Stimulated activated naive B cell treated with anti-CD40 and anti-IgM and Interleukin-4, amounts not matched to agents 10 μg/mL and 1 μg/mL and 100 μg/mL, for 72 hours (primary cell): ENCODE results near the gene TMPRSS11D.

ENCODE experiments used
- ATAC-seq, 2 donors: fragments of 150-1000 bp; cut with Tn5 transposase; replicated peaks; 2 replicates each; pipeline ENCODE4 v1.10.0; 2021; ENCODE audit warnings: moderate library complexity in 1 of 2
- DNase-seq: peaks from one replicate; pipeline ENCODE4 v3.0.0; 2021
- H3K27ac Mint-ChIP-seq: one replicate; pipeline ENCODE4 v1.8.0; 2022; ENCODE audit warnings: mild to moderate bottlenecking, mixed read lengths
- H3K27me3 Mint-ChIP-seq, 2 donors: one replicate each; pipeline ENCODE4 v1.8.0; 2022; ENCODE audit warnings: mixed read lengths in 2 of 2
- H3K36me3 Mint-ChIP-seq, 2 donors: one replicate each; pipeline ENCODE4 v1.8.0; 2022; ENCODE audit warnings: mixed read lengths in 2 of 2, mild to moderate bottlenecking in 1 of 2
- H3K4me1 Mint-ChIP-seq, 2 donors: one replicate each; pipeline ENCODE4 v1.8.0; 2022; ENCODE audit warnings: mixed read lengths in 2 of 2, mild to moderate bottlenecking in 1 of 2
- H3K4me3 Mint-ChIP-seq, 2 donors: one replicate each; pipeline ENCODE4 v1.8.0; 2022; ENCODE audit warnings: mild to moderate bottlenecking in 2 of 2, mixed read lengths in 2 of 2, moderate library complexity in 1 of 2
- H3K9me3 Mint-ChIP-seq, 2 donors: one replicate each; pipeline ENCODE4 v1.8.0; 2022; ENCODE audit warnings: mixed read lengths in 2 of 2, mild to moderate bottlenecking in 1 of 2

The TMPRSS11D gene

GRCh38 chr4:67874986-67875385 is 8.8 kb downstream of the TMPRSS11D start:
- Mint-ChIP-seq H3K4me1 (no peaks in the 10 kb centered on the region), H3K36me3 (no peaks in the 10 kb centered on the region), H3K4me3 (no peak overlapping the region), H3K27me3 (no peaks in the 10 kb centered on the region), H3K27ac (no peak overlapping the region), H3K9me3 (peaks cover 2 to 4% of the 10 kb centered on the region in 2 donors)
- ATAC-seq = no peak
- DNase-seq = no peak

- H3K27me3 Mint-ChIP-seq = no peaks in the 10 kb centered on the region
- DNase-seq (no peak), ATAC-seq (no peak)
- H3K4me1 Mint-ChIP-seq = no peaks in the 10 kb centered on the region
- H3K27ac Mint-ChIP-seq = no peak overlapping the region
- no peaks in the 10 kb centered on the region for H3K36me3 Mint-ChIP-seq
- no peaks in the 10 kb centered on the region for H3K9me3 Mint-ChIP-seq
- H3K4me3 Mint-ChIP-seq = no peak overlapping the region
Measured at GRCh38 chr4:67873116-67873515, 10.7 kb downstream of the TMPRSS11D start.

- H3K27ac Mint-ChIP-seq = no peak overlapping the region
- H3K9me3 Mint-ChIP-seq = no peaks in the 10 kb centered on the region
- H3K27me3 Mint-ChIP-seq = no peaks in the 10 kb centered on the region
- peak; percentile 82 to 87 for ATAC-seq
- no peaks in the 10 kb centered on the region for H3K4me1 Mint-ChIP-seq
- no peaks in the 10 kb centered on the region for H3K36me3 Mint-ChIP-seq
- no peak for DNase-seq
- no peak overlapping the region for H3K4me3 Mint-ChIP-seq
Measured at GRCh38 chr4:67871867-67872266, 11.9 kb downstream of the TMPRSS11D start.

GRCh38 chr4:67869580-67870190 is 14.1 kb downstream of the TMPRSS11D start:
- Mint-ChIP-seq H3K4me1 (no peaks in the 10 kb centered on the region), H3K4me3 (no peak overlapping the region), H3K27ac (no peak overlapping the region), H3K27me3 (peaks cover 0 to 3% of the 10 kb centered on the region in 2 donors), H3K36me3 (no peaks in the 10 kb centered on the region), H3K9me3 (peaks cover 4 to 8% of the 10 kb centered on the region in 2 donors)
- no peak for DNase-seq
- no peak for ATAC-seq

DNA sequence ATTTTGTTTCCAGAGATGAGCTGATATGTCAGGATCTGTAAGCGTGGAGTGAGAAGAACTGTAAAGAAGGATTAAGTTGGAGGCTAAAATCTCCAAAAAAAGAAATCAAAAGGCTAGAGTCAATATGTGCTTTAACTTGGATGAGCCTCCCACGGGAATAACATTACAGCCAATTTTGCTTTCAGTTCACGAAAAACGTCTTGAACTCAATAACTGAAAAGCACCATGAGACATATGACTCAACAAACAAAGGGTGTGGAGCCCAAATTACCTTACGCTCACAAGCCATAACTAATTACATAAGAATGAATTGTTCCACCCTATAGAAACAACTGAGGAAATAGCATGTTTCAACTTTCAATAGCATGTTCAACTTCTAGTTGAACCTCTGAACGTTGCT is 22.3 kb downstream of the TMPRSS11D start:
- Mint-ChIP-seq H3K27me3 (peaks cover 0 to 9% of the 10 kb centered on the region in 2 donors), H3K4me1 (peaks cover 0 to 1% of the 10 kb centered on the region in 2 donors), H3K36me3 (no peaks in the 10 kb centered on the region), H3K4me3 (no peak overlapping the region), H3K27ac (no peak overlapping the region), H3K9me3 (peaks cover 11% of the 10 kb centered on the region in 2 donors)
- DNase-seq (no peak), ATAC-seq (no peak)

GRCh38 chr4:67853336-67853735 is 30.5 kb downstream of the TMPRSS11D start:
- H3K9me3 Mint-ChIP-seq = peaks cover 15 to 16% of the 10 kb centered on the region in 2 donors
- peaks cover 0 to 10% of the 10 kb centered on the region in 2 donors for H3K27me3 Mint-ChIP-seq
- H3K4me3 Mint-ChIP-seq = no peak overlapping the region
- H3K27ac Mint-ChIP-seq = no peak overlapping the region
- H3K36me3 Mint-ChIP-seq = peaks cover 2 to 5% of the 10 kb centered on the region in 2 donors
- ATAC-seq (no peak), DNase-seq (no peak)
- H3K4me1 Mint-ChIP-seq = no peaks in the 10 kb centered on the region

DNA sequence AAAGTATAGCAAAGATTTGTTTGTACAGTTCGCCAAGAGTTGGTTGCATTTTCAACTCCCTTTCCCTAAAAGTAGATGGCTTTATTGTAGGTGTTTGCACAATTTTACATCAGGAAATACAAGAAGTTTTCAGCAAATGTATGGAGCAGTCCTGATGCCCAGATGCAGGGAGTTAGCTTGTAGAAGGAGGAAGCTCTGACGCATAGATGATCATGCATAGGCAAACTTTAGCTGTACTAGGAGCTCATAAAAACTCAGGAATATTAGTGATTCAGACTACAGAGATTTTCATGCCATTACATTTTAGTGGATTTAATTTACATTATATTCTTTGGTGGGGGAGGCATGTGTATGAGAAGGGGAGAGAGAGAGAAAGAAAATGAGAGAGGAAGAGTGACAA is 62.9 kb downstream of the TMPRSS11D start:
- H3K4me3 Mint-ChIP-seq = no peak overlapping the region
- no peak overlapping the region for H3K27ac Mint-ChIP-seq
- no peak for DNase-seq
- no peak for ATAC-seq
- H3K9me3 Mint-ChIP-seq = peaks cover 2 to 5% of the 10 kb centered on the region in 2 donors
- H3K4me1 Mint-ChIP-seq = no peaks in the 10 kb centered on the region
- peaks cover 0 to 3% of the 10 kb centered on the region in 2 donors for H3K36me3 Mint-ChIP-seq
- H3K27me3 Mint-ChIP-seq = no peaks in the 10 kb centered on the region

GRCh38 chr4:67810011-67810410 is 73.8 kb downstream of the TMPRSS11D start:
- peaks cover 32 to 33% of the 10 kb centered on the region in 2 donors for H3K9me3 Mint-ChIP-seq
- DNase-seq = no peak
- H3K27ac Mint-ChIP-seq = no peak overlapping the region
- no peak overlapping the region for H3K4me3 Mint-ChIP-seq
- no peaks in the 10 kb centered on the region for H3K4me1 Mint-ChIP-seq
- peaks cover 6 to 26% of the 10 kb centered on the region in 2 donors for H3K36me3 Mint-ChIP-seq
- H3K27me3 Mint-ChIP-seq = no peaks in the 10 kb centered on the region
- ATAC-seq = no peak

- H3K4me1 Mint-ChIP-seq = no peaks in the 10 kb centered on the region
Measured at GRCh38 chr4:67809502-67809901, 74.3 kb downstream of the TMPRSS11D start.

GRCh38 chr4:67796810-67797209 is 87.0 kb downstream of the TMPRSS11D start:
- ATAC-seq (no peak), DNase-seq (no peak)
- H3K9me3 Mint-ChIP-seq = peaks cover 0 to under 1% of the 10 kb centered on the region in 2 donors
- H3K4me1 Mint-ChIP-seq = peaks cover 0 to 6% of the 10 kb centered on the region in 2 donors
- H3K27me3 Mint-ChIP-seq = no peaks in the 10 kb centered on the region
- H3K36me3 Mint-ChIP-seq = peaks cover under 1 to 9% of the 10 kb centered on the region in 2 donors
- H3K27ac Mint-ChIP-seq = no peak overlapping the region
- no peak overlapping the region for H3K4me3 Mint-ChIP-seq

More at GRCh38 chr4:67809502-67809901, 74.3 kb downstream of the TMPRSS11D start:
- H3K27me3 Mint-ChIP-seq = no peaks in the 10 kb centered on the region
- peaks cover 28 to 29% of the 10 kb centered on the region in 2 donors for H3K9me3 Mint-ChIP-seq
- no peak for DNase-seq
- ATAC-seq = no peak
- H3K36me3 Mint-ChIP-seq = peaks cover 6 to 24% of the 10 kb centered on the region in 2 donors
- H3K27ac Mint-ChIP-seq = no peak overlapping the region
- H3K4me3 Mint-ChIP-seq = no peak overlapping the region

- ATAC-seq (no peak), DNase-seq (no peak)
- H3K4me1 Mint-ChIP-seq = no peaks in the 10 kb centered on the region
- peaks cover 0 to 3% of the 10 kb centered on the region in 2 donors for H3K9me3 Mint-ChIP-seq
- peaks cover 4 to 6% of the 10 kb centered on the region in 2 donors for H3K36me3 Mint-ChIP-seq
- H3K27me3 Mint-ChIP-seq = no peaks in the 10 kb centered on the region
- no peak overlapping the region for H3K27ac Mint-ChIP-seq
- no peak overlapping the region for H3K4me3 Mint-ChIP-seq
Measured at GRCh38 chr4:67790721-67791120, 93.1 kb downstream of the TMPRSS11D start.

GRCh38 chr4:67787311-67787710 is 96.5 kb downstream of the TMPRSS11D start:
- H3K4me3 Mint-ChIP-seq = no peak overlapping the region
- DNase-seq (no peak), ATAC-seq (no peak)
- H3K27me3 Mint-ChIP-seq = no peaks in the 10 kb centered on the region
- H3K36me3 Mint-ChIP-seq = peaks cover 4 to 6% of the 10 kb centered on the region in 2 donors
- no peaks in the 10 kb centered on the region for H3K4me1 Mint-ChIP-seq
- H3K9me3 Mint-ChIP-seq = peaks cover 0 to 3% of the 10 kb centered on the region in 2 donors
- H3K27ac Mint-ChIP-seq = no peak overlapping the region

DNA sequence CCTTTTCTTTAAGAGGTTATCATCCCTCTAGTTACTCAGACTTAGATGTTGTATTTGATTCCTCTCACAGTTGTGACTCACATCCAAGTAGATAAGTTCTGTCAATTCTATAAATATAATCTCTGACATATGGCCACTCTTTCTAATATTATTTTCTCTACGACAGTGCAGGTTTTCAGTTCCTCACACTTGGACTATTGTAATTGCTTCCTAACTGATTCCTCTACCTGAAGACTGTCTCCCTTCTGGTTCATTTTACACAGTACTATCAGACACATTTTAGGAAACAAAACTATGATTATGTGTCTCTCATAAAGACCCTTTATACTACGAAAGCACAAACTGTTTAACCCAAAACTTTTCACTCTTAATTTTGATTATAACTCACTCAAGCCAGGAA is 98.3 kb downstream of the TMPRSS11D start:
- ATAC-seq (peak in 1 of 2 donors; percentile 33), DNase-seq (no peak)
- no peak overlapping the region for H3K27ac Mint-ChIP-seq
- no peaks in the 10 kb centered on the region for H3K9me3 Mint-ChIP-seq
- no peaks in the 10 kb centered on the region for H3K36me3 Mint-ChIP-seq
- H3K4me3 Mint-ChIP-seq = no peak overlapping the region
- H3K27me3 Mint-ChIP-seq = no peaks in the 10 kb centered on the region
- no peaks in the 10 kb centered on the region for H3K4me1 Mint-ChIP-seq

DNA sequence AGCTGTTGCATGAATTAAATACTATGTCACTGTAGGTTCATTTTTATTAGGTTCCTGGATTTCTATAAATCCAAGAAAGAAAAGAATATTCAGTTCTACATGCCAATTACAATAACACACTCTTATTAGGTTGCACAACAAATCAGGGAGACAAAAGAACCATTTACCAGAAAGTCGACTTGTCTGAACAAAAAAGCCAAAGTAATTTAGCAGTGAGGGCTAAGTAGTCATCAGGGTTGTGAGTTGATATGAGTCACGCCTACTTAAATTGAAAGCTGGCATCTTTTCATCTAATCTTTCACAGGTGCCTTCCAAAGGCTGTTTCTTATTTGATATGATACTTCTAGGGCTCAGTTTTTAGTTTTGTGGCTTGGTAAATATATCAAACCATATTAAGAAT is 104.2 kb downstream of the TMPRSS11D start:
- no peak for DNase-seq
- Mint-ChIP-seq H3K4me1 (no peaks in the 10 kb centered on the region), H3K36me3 (no peaks in the 10 kb centered on the region), H3K27me3 (no peaks in the 10 kb centered on the region), H3K4me3 (no peak overlapping the region), H3K9me3 (peaks cover 0 to 1% of the 10 kb centered on the region in 2 donors), H3K27ac (no peak overlapping the region)
- no peak for ATAC-seq

- Mint-ChIP-seq H3K27ac (no peak overlapping the region), H3K9me3 (peaks cover 0 to 1% of the 10 kb centered on the region in 2 donors), H3K4me1 (no peaks in the 10 kb centered on the region), H3K27me3 (no peaks in the 10 kb centered on the region), H3K36me3 (no peaks in the 10 kb centered on the region), H3K4me3 (no peak overlapping the region)
- DNase-seq (no peak), ATAC-seq (no peak)
Measured at GRCh38 chr4:67776746-67777145, 107.1 kb downstream of the TMPRSS11D start.
